CD8-positive, alpha-beta memory T cell (primary cell): Measurements from ENCODE around the gene ZNF292. TPM values are rescaled to one million over a fixed set of nuclear protein-coding genes. Genes with fewer than 3 reads are reported as not detected.
"Not testable (repeated sequence)": the region's sequence is repeated elsewhere in the genome, so short reads cannot be mapped to it uniquely, and the experiment has no call there.

Source experiments
- CTCF ChIA-PET: fragments of 350-600 bp; sonication (Branson Sonifier 250); formaldehyde crosslinking; loops from one replicate; lab custom pipeline; 2021; ENCODE audit warnings: antibody characterized with exemption; lab: Charles Lee
- POLR2A ChIA-PET: fragments of 350-600 bp; sonication (Branson Sonifier 250); formaldehyde crosslinking; loops from one replicate; lab custom pipeline; 2021; ENCODE audit warnings: antibody characterized with exemption; lab: Charles Lee
- DNase-seq, 5 donors: peaks; one replicate each; pipeline versions ENCODE4 v3.0.0 to v3.0.0-alpha.2; 2020 to 2022; ENCODE audit warnings: mixed read lengths in 1 of 5
- H3K27ac ChIP-seq: one replicate; pipeline ENCODE4 v1.7.0; 2013; ENCODE audit warnings: low read depth, mild to moderate bottlenecking, low read length, moderate library complexity
- H3K27me3 ChIP-seq: 2 replicates; pipeline ENCODE4 v1.7.0; 2013; ENCODE audit warnings: low read length, mild to moderate bottlenecking; ENCODE audit not compliant: insufficient read depth, poor library complexity, severe bottlenecking
- H3K36me3 ChIP-seq: 2 replicates; pipeline ENCODE4 v1.7.0; 2013; ENCODE audit warnings: mild to moderate bottlenecking, low read length, moderate library complexity; ENCODE audit not compliant: insufficient read depth
- H3K4me1 ChIP-seq: 2 replicates; pipeline ENCODE4 v1.7.0; 2013; ENCODE audit warnings: mild to moderate bottlenecking, low read length, moderate library complexity; ENCODE audit not compliant: insufficient read depth
- H3K4me3 ChIP-seq: 2 replicates; pipeline ENCODE4 v1.7.0; 2013; ENCODE audit warnings: mild to moderate bottlenecking, low read length
- H3K9me3 ChIP-seq: 2 replicates; pipeline ENCODE4 v1.7.0; 2013; ENCODE audit warnings: mild to moderate bottlenecking, low read length
- H3K27ac Mint-ChIP-seq, 8 donors: one replicate each; pipeline ENCODE4 v1.8.0; 2020 to 2021; ENCODE audit warnings: mixed read lengths in 8 of 8, mild to moderate bottlenecking in 6 of 8, inconsistent platforms in 3 of 8, moderate library complexity in 3 of 8
- H3K27me3 Mint-ChIP-seq, 2 donors: one replicate each; pipeline ENCODE4 v1.8.0; 2020 to 2021; ENCODE audit warnings: mixed read lengths in 2 of 2, mild to moderate bottlenecking in 1 of 2, moderate library complexity in 1 of 2
- H3K36me3 Mint-ChIP-seq, 3 donors: one replicate each; pipeline ENCODE4 v1.8.0; 2020 to 2021; ENCODE audit warnings: mixed read lengths in 3 of 3, inconsistent platforms in 1 of 3, mild to moderate bottlenecking in 1 of 3
- H3K4me1 Mint-ChIP-seq, 3 donors: one replicate each; pipeline ENCODE4 v1.8.0; 2020 to 2021; ENCODE audit warnings: mixed read lengths in 3 of 3, inconsistent platforms in 1 of 3, mild to moderate bottlenecking in 1 of 3
- H3K4me3 Mint-ChIP-seq, 7 donors: one replicate each; pipeline ENCODE4 v1.8.0; 2020 to 2021; ENCODE audit warnings: mixed read lengths in 7 of 7, mild to moderate bottlenecking in 6 of 7, moderate library complexity in 4 of 7, inconsistent platforms in 2 of 7
- H3K9me3 Mint-ChIP-seq, 5 donors: one replicate each; pipeline ENCODE4 v1.8.0; 2020 to 2022; ENCODE audit warnings: mixed read lengths in 5 of 5, mild to moderate bottlenecking in 3 of 5, moderate library complexity in 2 of 5, inconsistent platforms in 1 of 5
- polyA plus RNA-seq: library from polyadenylated mRNA; unstranded; fragments of 300-500 nt; fragmentation: Illumina TruSeq; gene quantifications from one replicate; pipeline ENCODE4 v1.2.3, GENCODE V29; 2021
- total RNA-seq, 2 experiments: library from RNA; stranded (reverse); gene quantifications; one replicate each; pipeline ENCODE4 v1.2.3, GENCODE V29; 2021

The ZNF292 gene
- total and polyA plus RNA-seq, 3 experiments from 2014 or later = 37.9 to 50.7 (median 49.3) TPM

DNA sequence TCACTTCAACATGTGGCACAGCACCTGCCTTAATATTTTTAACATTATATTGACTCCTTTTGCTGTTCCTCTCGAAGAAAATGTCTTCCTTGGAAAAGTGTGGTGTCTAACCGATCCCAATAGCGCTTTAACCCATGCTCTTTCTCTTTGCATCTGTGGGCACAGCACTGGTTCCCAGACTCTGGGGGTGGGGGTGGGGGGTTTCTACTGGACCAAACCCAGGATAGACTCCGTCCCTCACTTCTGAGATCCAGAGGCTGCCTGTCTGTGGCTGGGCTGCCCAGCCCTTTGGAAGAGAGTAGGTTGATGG is 3.9 kb upstream of the ZNF292 start:
- DNase-seq = no peak
- POLR2A ChIA-PET = no interaction called here
- Mint-ChIP-seq H3K9me3 (no peaks in the 10 kb centered on the region), H3K27me3 (peaks cover 0 to 2% of the 10 kb centered on the region in 2 donors), H3K27ac (peak overlapping the region in 7 of 8 donors; percentile 51 to 95 (median 82)), H3K4me3 (peak overlapping the region; percentile 78 to 92 (median 87)), H3K4me1 (peaks cover 35 to 39% (median 36%) of the 10 kb centered on the region in 3 donors), H3K36me3 (peaks cover 0 to 16% (median 0%) of the 10 kb centered on the region in 3 donors)
- no peaks in the 10 kb centered on the region for H3K9me3 ChIP-seq
- peak overlapping the region; percentile 52 for H3K27ac ChIP-seq
- H3K4me1 ChIP-seq = peaks cover 30% of the 10 kb centered on the region
- H3K36me3 ChIP-seq = no peaks in the 10 kb centered on the region
- CTCF ChIA-PET = no interaction called here
- H3K4me3 ChIP-seq = peak overlapping the region; percentile 63
- H3K27me3 ChIP-seq = no peaks in the 10 kb centered on the region

DNA sequence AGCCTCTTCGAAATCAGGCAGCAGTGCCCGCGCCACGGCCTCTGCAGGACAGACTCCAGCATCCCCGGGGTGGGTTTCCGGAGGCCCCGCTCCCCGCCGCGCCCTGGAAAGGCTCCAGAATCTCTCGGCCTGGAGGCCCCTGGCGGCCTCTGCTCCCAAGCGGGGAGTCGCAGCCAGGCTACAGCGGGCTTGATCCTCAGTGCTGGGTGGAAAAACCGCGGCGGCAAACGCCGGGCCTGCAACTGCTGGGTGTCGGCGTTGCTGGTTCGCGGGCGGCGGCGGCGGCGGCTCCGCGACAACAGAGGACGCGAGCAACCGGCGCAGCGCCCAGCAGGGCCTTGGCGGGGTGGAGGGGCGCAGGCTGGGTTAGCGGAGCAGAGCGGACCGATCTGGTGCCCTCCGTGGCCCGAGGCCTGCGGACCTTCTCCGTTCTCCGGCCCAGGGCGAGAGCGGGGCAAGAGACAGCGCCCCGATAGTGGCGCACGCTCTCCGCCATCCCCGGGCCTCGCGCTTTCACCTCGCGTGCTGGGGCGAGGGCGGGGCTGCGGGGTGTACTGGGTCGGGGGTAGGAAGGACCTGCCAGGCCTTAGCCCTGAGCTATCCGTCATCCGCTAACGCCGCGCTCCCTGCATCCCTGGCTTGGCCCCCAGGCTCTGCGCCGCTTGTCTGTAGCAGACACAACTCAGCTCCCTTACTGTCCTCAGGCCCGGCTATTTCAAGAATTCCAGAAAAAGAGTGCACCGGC is 3.4 kb upstream of the ZNF292 start:
- ChIA-PET CTCF (interaction anchor here (1.0 to 1.8 kb wide), 3 partner anchors 10 to 104 kb away, joined by 3 to 9 read pairs (median 3); no protein-coding TSS in a partner anchor), POLR2A (no interaction called here)

DNA sequence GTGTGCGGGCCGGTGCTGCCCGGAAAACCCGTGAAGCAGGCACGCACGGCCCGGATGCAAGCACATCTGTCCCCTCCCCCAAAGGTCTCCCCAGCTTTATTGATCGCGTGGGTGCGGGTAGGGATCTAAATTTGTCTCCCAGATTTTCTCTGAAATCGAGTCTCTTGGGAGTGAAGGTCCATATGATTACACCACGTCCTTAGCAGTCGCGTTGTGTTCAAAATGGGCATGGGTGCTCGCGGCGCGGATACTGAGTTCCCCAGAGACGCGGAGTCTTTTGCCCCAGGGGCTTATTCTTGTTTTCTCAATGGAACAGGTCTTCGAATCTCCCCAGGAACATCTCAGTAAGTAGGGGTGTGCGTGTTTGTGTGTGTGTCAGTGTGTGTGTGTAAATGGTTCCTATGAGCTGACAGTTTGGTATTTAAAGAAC is 2.8 kb upstream of the ZNF292 start:
- Histone ChIP-seq H3K27me3 (no peaks in the 10 kb centered on the region), H3K4me3 (peak overlapping the region; percentile 63), H3K36me3 (no peaks in the 10 kb centered on the region), H3K9me3 (no peaks in the 10 kb centered on the region), H3K4me1 (peaks cover 40% of the 10 kb centered on the region), H3K27ac (peak overlapping the region; percentile 52)
- no peaks in the 10 kb centered on the region for H3K9me3 Mint-ChIP-seq
- H3K36me3 Mint-ChIP-seq = peaks cover 0 to 20% (median 0%) of the 10 kb centered on the region in 3 donors
- H3K27ac Mint-ChIP-seq = peak overlapping the region; percentile 80 to 97 (median 92)
- ChIA-PET CTCF (interaction anchor here (1.0 to 1.8 kb wide), 3 partner anchors 10 to 103 kb away, joined by 3 to 9 read pairs (median 3); no protein-coding TSS in a partner anchor), POLR2A (interaction anchor here (0.7 kb wide), 1 partner anchor 1880 kb away, joined by 9 read pairs; no protein-coding TSS in a partner anchor)
- peak overlapping the region; percentile 78 to 92 (median 87) for H3K4me3 Mint-ChIP-seq
- H3K4me1 Mint-ChIP-seq = peaks cover 43 to 49% (median 44%) of the 10 kb centered on the region in 3 donors
- no peak for DNase-seq
- peaks cover 0 to 2% of the 10 kb centered on the region in 2 donors for H3K27me3 Mint-ChIP-seq

More for the DNA sequence above, 3.4 kb upstream of the ZNF292 start:
- Mint-ChIP-seq H3K27me3 (peaks cover 0 to 2% of the 10 kb centered on the region in 2 donors), H3K4me1 (peaks cover 39 to 44% (median 41%) of the 10 kb centered on the region in 3 donors), H3K4me3 (peak overlapping the region; percentile 78 to 92 (median 87)), H3K27ac (peak overlapping the region; percentile 80 to 97 (median 92)), H3K9me3 (no peaks in the 10 kb centered on the region), H3K36me3 (peaks cover 0 to 20% (median 0%) of the 10 kb centered on the region in 3 donors)
- DNase-seq = peak; percentile 41 to 81 (median 66)
- H3K27me3 ChIP-seq = no peaks in the 10 kb centered on the region
- H3K9me3 ChIP-seq = no peaks in the 10 kb centered on the region
- H3K4me1 ChIP-seq = peaks cover 35% of the 10 kb centered on the region
- peak overlapping the region; percentile 52 for H3K27ac ChIP-seq
- H3K4me3 ChIP-seq = peak overlapping the region; percentile 63
- H3K36me3 ChIP-seq = no peaks in the 10 kb centered on the region

DNA sequence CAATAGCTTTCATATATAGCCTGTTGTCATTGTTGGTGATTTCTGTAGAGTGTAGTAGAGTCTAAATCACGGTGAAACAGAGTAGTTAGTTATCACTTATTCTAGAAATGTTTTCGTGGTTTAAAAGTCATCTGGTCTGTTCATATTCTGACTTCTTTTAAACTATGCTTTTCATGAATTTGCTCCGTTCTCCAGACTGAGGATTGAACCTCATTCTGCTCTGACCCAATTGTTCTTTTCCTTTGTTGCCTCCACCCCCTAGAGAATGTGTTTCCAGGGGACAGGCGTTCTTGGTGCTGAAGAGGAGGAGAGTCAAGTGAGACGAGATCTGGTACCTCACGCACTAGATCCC is 748 bp upstream of the ZNF292 start:
- peaks cover 47% of the 10 kb centered on the region for H3K4me1 ChIP-seq
- ChIA-PET CTCF (interaction anchor here (1.2 kb wide), 1 partner anchor 16 kb away, joined by 6 read pairs; no protein-coding TSS in a partner anchor), POLR2A (interaction anchor here (0.8 kb wide), 1 partner anchor 13 kb away, joined by 3 read pairs; no protein-coding TSS in a partner anchor)

DNA sequence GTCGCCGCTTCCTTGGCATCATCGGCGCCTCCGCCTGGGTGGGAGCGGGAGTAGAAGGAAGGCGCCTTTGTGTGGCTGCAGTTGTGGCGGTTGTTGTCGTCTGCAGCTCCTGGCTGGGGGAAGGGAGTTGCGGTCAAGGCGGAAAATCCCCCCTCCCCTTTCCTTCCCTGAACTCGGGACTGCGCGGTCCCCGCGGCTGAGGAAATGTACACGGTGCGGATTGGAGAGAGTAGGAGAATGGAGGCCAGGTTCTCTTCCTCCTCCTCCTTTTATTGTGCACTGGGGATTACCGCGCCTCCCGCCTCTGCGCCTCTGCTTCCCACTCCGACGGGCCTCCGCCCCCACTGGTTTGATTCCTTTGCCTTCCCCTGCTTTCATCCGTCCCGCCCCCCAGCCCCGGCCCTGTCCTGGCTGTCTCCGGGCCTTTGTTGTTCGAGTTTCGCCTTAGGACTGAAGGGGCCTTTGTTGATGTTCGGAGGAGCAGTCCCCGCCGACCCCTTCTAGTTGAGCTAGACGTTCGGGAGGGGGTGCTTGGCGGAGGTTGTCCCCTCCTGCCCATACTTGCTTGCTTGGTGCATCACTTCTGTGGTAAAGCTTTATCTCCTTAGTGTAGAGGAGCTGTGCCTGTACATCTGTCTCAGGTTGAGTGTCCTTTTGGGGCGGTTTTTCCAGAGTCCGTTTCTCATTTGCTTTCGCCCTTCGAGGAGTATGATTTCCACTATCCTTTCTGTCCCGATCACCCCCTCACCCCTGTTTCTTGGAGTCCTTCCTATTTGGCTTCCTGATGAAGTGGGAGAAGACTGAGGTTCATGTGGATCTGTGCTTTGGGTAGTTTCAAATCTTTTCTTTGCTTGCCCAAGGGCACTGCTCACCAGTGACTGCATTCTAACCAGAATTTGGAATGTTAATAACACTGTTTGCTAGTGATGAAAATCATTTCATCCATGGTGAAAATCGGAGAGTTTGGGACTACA is 764 bp downstream of the ZNF292 start:
- Mint-ChIP-seq H3K4me3 (peak overlapping the region; percentile 86 to 98 (median 94)), H3K36me3 (peaks cover 0 to 27% (median 0%) of the 10 kb centered on the region in 3 donors), H3K27ac (peak overlapping the region; percentile 87 to 99 (median 97)), H3K9me3 (no peaks in the 10 kb centered on the region), H3K27me3 (peaks cover 0 to 2% of the 10 kb centered on the region in 2 donors), H3K4me1 (peaks cover 63 to 79% (median 71%) of the 10 kb centered on the region in 3 donors)
- peak in 3 of 5 donors; percentile 48 to 68 (median 62) for DNase-seq
- no peaks in the 10 kb centered on the region for H3K27me3 ChIP-seq
- H3K4me1 ChIP-seq = peaks cover 62% of the 10 kb centered on the region
- CTCF ChIA-PET = interaction anchor here (1.5 to 1.7 kb wide), 2 partner anchors 9 to 17 kb away, joined by 3 to 6 read pairs; no protein-coding TSS in a partner anchor
- POLR2A ChIA-PET = interaction anchor here (0.7 kb wide), 2 partner anchors 316 to 317 kb away, joined by 3 to 4 read pairs; partner anchors contain the start of gene SLC35A1
- peak overlapping the region; percentile 90 for H3K27ac ChIP-seq
- H3K9me3 ChIP-seq = no peaks in the 10 kb centered on the region
- H3K36me3 ChIP-seq = no peaks in the 10 kb centered on the region
- peak overlapping the region; percentile 82 for H3K4me3 ChIP-seq

More for the DNA sequence above, 748 bp upstream of the ZNF292 start:
- H3K27ac ChIP-seq = peak overlapping the region; percentile 90
- no peaks in the 10 kb centered on the region for H3K36me3 ChIP-seq
- H3K36me3 Mint-ChIP-seq = peaks cover 0 to 25% (median 0%) of the 10 kb centered on the region in 3 donors
- peak overlapping the region; percentile 86 to 98 (median 94) for H3K4me3 Mint-ChIP-seq
- no peaks in the 10 kb centered on the region for H3K27me3 ChIP-seq
- H3K27ac Mint-ChIP-seq = peak overlapping the region; percentile 87 to 99 (median 97)
- no peaks in the 10 kb centered on the region for H3K9me3 Mint-ChIP-seq
- no peak for DNase-seq
- peaks cover 51 to 64% (median 57%) of the 10 kb centered on the region in 3 donors for H3K4me1 Mint-ChIP-seq
- H3K9me3 ChIP-seq = no peaks in the 10 kb centered on the region
- H3K4me3 ChIP-seq = peak overlapping the region; percentile 82
- peaks cover 0 to 2% of the 10 kb centered on the region in 2 donors for H3K27me3 Mint-ChIP-seq

DNA sequence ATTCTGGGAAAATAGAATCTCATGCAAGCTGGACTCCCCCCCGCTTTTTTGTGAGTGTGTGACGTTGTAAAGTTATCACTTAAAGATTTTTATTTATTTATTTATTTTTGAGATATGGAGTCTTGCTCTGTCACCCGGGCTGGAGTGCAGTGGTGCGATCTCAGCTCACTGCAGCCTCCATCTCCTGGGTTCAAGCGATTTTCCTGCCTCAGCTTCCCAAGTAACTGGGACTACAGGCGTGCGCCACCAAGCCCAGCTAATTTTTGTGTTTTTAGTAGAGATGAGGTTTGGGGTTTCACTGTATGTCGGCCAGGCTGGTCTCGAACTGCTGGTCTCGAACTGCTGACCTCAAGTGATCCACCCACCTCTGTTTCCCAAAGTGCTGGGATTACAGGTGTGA is 2.2 kb downstream of the ZNF292 start:
- Mint-ChIP-seq H3K4me1 (peaks cover 71 to 88% (median 80%) of the 10 kb centered on the region in 3 donors), H3K4me3 (peak overlapping the region in 5 of 7 donors; percentile 15 to 98 (median 34)), H3K36me3 (peaks cover 0 to 29% (median 0%) of the 10 kb centered on the region in 3 donors), H3K27ac (peak overlapping the region in 4 of 8 donors; percentile 12 to 58 (median 47))
- CTCF ChIA-PET = interaction anchor here (1.5 kb wide), 1 partner anchor 165 kb away, joined by 3 read pairs; the partner anchor contains the start of gene SMIM8
- POLR2A ChIA-PET, H3K9me3 Mint-ChIP-seq, H3K27ac ChIP-seq, H3K27me3 Mint-ChIP-seq, H3K27me3 ChIP-seq, H3K36me3 ChIP-seq, H3K9me3 ChIP-seq, DNase-seq, H3K4me3 ChIP-seq: not testable (repeated sequence)
- peaks cover 64% of the 10 kb centered on the region for H3K4me1 ChIP-seq

DNA sequence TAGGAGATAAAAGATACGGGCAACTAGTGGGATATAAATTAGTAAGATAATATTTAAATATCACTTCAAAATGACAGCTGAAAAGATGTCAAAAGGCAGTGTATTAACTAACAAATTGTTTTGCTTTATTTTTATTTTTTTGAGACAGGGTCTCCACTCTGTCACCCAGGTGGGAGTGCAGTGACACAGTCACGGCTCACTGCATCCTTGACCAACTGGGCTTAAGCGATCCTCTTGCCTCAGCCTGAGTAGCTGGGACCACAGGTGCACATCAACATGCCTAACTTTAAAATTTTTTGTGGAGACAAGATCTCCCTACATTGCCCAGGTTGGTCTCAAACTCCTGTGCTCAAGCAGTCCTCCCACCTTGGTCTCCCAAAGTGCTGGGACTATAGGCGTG is 5.9 kb downstream of the ZNF292 start:
- H3K36me3 Mint-ChIP-seq = peaks cover 0 to 26% (median 4%) of the 10 kb centered on the region in 3 donors
- H3K27ac Mint-ChIP-seq = no peak overlapping the region
- DNase-seq = no peak
- H3K9me3 ChIP-seq = no peaks in the 10 kb centered on the region
- no peaks in the 10 kb centered on the region for H3K27me3 ChIP-seq
- H3K9me3 Mint-ChIP-seq = no peaks in the 10 kb centered on the region
- H3K27me3 Mint-ChIP-seq = no peaks in the 10 kb centered on the region
- CTCF ChIA-PET = no interaction called here
- POLR2A ChIA-PET = no interaction called here
- H3K36me3 ChIP-seq = no peaks in the 10 kb centered on the region
- no peak overlapping the region for H3K4me3 ChIP-seq
- no peak overlapping the region for H3K27ac ChIP-seq
- peaks cover 69% of the 10 kb centered on the region for H3K4me1 ChIP-seq
- H3K4me1 Mint-ChIP-seq = peaks cover 70 to 93% (median 87%) of the 10 kb centered on the region in 3 donors
- peak overlapping the region in 1 of 7 donors; percentile 27 for H3K4me3 Mint-ChIP-seq
